NCI-H69 (cell line): ENCODE results near the gene NPC1.
"Not testable (repeated sequence)": the region's sequence is repeated elsewhere in the genome, so short reads cannot be mapped to it uniquely, and the experiment has no call there.

Experiments
- DNase-seq: peaks from one replicate; lab custom pipeline; 2025; lab: John Stamatoyannopoulos, UW

NPC1 gene

GRCh38 chr18:23523429-23524212 is 62.7 kb downstream of the NPC1 start:
- DNase-seq = no peak

DNA sequence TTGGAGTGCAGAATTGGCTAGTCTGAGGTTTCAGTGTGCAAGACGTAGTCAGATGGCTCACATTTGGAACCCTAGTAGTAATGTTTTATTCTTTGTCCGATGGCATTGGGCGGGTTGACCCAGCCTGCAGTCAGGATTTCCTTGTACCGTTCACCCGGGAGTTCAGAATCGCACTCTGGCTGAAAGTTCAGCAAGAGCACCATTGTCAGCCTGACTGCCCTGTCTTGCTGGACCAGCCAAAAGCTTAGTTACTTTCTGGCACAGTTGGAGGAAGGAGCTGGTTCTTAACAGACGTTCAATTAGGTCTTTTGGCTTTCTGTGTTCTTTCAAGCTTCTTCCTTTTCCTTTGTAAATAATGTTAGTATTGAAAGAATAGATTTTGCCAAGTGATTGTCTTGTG is 64.4 kb downstream of the NPC1 start:
- no peak for DNase-seq

GRCh38 chr18:23521271-23521670 is 65.0 kb downstream of the NPC1 start:
- DNase-seq = no peak

GRCh38 chr18:23519734-23520133 is 66.6 kb downstream of the NPC1 start:
- no peak for DNase-seq

- peak; percentile 92 for DNase-seq
These were observed 70.3 kb downstream of the NPC1 start for GRCh38 chr18:23515911-23516546.

DNA sequence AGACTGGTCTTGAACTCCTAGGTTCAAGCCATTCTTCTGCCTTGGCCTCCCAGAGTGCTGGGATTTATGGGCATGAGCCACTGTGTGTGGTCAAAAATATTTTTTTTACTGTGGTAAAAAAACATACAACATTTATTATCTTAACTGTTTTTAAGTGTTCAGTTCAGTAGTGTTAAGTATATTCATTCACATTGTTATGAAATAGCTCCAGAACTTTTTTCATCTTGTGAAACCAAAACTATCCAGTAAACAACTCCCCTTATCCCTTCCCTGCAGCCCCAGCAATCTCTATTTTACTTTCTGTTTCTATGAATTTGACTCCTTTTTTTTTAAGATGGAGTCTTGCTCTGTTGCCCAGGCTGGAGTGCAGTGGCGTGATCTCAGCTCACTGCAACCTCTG is 73.7 kb downstream of the NPC1 start:
- no peak for DNase-seq

DNA sequence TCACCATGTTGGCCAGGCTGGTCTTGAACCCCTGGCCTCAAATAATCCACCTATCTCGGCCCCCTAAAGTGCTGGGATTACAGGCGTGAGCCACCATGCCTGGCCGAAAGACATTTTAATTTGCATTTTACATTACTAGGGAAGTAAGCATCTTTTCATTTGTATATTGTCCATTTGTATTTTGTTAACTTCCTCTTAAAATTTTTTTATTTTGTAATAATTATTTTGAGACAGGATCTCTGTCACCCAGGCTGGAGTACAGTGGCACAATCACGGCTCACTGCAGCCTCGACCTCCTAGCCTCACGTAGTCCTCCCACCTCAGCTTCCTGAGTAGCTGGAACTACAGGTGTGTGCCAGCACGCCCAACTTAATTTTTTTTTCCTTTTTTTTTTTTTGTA is 74.1 kb downstream of the NPC1 start:
- not testable (repeated sequence) for DNase-seq

GRCh38 chr18:23510923-23511322 is 75.4 kb downstream of the NPC1 start:
- DNase-seq = not testable (repeated sequence)

GRCh38 chr18:23506393-23506792 is 79.9 kb downstream of the NPC1 start:
- no peak for DNase-seq

DNA sequence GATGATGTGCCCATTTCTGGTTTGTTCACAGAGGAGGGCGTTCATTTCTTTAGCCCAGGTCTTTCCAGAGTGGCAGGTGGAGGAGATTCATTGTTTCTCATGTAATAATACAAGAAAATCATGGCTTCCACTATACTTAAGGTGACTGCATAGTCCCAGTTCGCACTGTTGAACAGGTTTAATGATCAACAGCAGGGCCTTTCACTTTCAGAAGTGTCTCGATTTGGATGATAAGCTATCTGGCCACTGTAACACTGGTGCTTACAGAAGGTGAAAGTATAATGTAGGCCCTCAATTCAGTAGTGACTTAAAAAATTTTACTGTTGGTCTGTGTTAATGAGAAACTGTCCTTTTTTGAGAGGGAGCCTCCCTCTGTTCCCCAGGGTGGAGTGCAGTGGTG is 81.6 kb downstream of the NPC1 start:
- no peak for DNase-seq

DNA sequence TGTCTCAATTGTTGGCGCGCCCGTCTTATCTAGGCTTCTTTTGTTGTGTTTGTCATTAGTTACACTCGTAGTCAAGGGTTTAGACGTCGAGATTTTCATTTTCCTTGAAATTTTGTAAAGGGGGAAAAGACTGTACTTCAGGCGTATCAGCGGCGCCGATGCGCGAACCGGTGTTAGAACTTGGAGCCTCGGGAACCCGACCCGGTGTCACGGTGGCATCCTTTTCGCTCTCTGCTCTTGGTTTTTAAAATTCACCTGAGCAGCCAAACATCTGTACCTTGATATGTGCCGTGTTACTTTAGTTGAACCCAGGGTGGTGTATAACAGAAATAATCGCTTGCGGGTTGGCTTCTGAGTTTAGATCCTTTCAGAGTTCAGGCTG is 82.4 kb downstream of the NPC1 start:
- peak; percentile 55 for DNase-seq

GRCh38 chr18:23503038-23503962 is 83.0 kb downstream of the NPC1 start, which contains the start of gene RMC1:
Gene RMC1 (plus strand): TSS chr18:23503511. CDS start chr18:23503619, 108 bp downstream.
- DNase-seq = peak; percentile 100

- DNase-seq = peak; percentile 73
These were observed 83.7 kb downstream of the NPC1 start for GRCh38 chr18:23502516-23503037.

DNA sequence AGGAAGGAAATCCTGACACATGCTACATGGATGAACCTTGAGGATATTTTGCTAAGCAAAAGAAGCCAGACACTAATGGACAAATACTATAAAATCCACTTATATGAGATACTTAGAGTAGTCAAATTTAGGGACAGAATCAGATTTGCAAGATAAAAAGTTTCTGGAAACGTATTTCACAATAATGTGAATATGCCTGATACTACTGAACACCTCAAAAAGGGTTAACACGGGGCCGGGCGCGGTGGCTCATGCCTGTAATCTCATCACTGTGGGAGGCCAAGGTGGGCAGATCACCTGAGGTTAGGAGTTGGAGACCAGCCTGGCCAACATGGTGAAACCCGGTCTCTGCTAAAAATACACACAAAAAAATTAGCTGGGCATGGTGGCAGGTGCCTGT is 84.7 kb downstream of the NPC1 start:
- no peak for DNase-seq

DNA sequence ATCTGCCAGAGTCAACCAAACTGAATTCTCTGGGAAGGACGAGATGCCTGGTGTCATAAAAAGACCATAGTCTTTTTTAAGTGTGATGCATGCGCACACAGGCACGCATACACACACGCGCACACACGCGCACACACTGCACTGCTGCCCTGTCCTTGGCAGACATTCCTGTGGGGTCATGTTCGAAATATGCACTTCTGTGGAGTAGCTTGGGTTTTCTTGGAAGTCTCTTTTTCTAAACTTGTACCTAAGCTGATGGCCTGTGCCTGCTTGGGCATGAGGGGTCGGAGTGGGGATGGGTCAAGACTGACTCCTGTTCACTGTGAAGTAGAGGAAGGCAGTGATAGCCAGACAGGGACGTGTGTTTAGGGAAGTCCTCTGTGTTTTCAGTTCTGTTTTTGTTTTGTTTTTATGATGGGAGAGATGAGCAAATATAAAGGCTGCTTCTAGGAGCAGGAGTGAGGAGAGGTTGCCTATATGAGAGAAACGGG is 87.0 kb downstream of the NPC1 start:
- no peak for DNase-seq

- peak; percentile 92 for DNase-seq
These were observed 87.4 kb downstream of the NPC1 start for GRCh38 chr18:23498877-23499276.

DNA sequence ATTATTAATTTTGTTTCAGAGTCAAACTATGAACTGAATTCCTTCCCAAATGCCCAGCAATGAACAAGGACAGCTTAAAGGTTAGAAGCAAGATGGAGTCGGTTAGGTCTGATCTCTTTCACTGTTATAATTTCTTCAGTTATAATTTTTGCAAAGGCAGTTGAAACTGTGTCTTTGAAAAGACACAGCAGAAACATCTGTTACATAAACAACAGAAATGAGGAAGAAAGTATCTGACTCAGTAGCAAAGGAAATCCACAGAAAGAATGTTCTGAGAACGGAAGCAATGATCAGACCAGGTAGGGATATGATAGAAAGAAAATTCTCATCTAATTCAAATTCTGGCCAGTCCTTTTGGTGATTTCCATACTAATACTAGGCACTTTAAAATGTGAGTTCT is 88.2 kb downstream of the NPC1 start:
- DNase-seq = no peak

GRCh38 chr18:23495723-23496440 is 90.4 kb downstream of the NPC1 start:
- DNase-seq = peak; percentile 98

- peak; percentile 96 for DNase-seq
These were observed 91.3 kb downstream of the NPC1 start for GRCh38 chr18:23494992-23495391.

DNA sequence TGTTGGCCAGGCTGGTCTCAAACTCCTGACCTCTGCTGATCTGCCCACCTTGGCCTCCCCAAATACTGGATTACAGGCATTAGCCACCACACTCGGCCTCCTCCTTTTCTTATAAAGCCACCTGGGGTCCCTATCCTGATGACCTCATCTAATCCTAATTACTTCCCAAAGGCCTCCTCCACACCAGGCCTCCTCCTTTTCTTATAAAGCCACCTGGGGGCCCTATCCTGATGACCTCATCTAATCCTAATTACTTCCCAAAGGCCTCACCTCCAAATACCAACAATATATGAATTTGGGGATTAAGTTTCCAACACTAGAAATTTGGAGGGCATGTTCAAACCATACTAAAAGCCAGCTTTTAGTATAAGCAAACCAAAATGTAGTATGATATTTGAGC is 92.7 kb downstream of the NPC1 start:
- peak; percentile 69 for DNase-seq

- DNase-seq = not testable (repeated sequence)
These were observed 96.7 kb downstream of the NPC1 start for GRCh38 chr18:23489586-23489985.
